PC-3 (cell line): ENCODE results near the gene REPS2. TPM values are rescaled to one million over a fixed set of nuclear protein-coding genes. Genes with fewer than 3 reads are reported as not detected.
A peak's percentile ranks its signal among the peaks of the same experiment; 100 is the strongest.

Experiments
- ATAC-seq: fragments of 200-7000 bp; cut with Tn5 transposase; 2 replicates; pipeline ENCODE4 v1.9.1; 2020; ENCODE audit warnings: mild to moderate bottlenecking, moderate library complexity
- BruUV-seq: library from RNA; stranded (reverse); fragments of 400-500 nt; replicated peaks from 2 replicates; lab custom pipeline; 2021; lab: Mats Ljungman, UMichigan
- CTCF ChIA-PET: fragments of 300-600 bp; sonication (Branson Sonifier 250); formaldehyde crosslinking; loops from one replicate; lab custom pipeline; 2022; ENCODE audit warnings: antibody characterized with exemption; lab: Charles Lee
- POLR2A ChIA-PET: fragments of 300-600 bp; sonication (Branson Sonifier 250); formaldehyde crosslinking; loops from one replicate; lab custom pipeline; 2022; ENCODE audit warnings: antibody characterized with exemption; ENCODE audit not compliant: unreplicated experiment; lab: Charles Lee
- DNase-seq: peaks from one replicate; pipeline ENCODE4 v3.0.0-alpha.2; 2015
- H2AFZ ChIP-seq: fragments of 300-600 bp; sonication (generic); 2 replicates; pipeline ENCODE4 v1.6.0; 2016; ENCODE audit warnings: antibody characterized with exemption, low read length
- H3F3A ChIP-seq: fragments of 300-600 bp; sonication (generic); one replicate; pipeline ENCODE4 v1.6.0; 2017; ENCODE audit warnings: antibody characterized with exemption, low read length, control low read depth, mild to moderate bottlenecking; ENCODE audit not compliant: unreplicated experiment
- H3K27ac ChIP-seq: fragments of 300-600 bp; sonication (generic); 2 replicates; pipeline ENCODE4 v1.5.1; 2016; ENCODE audit warnings: mild to moderate bottlenecking, low read length
- H3K27me3 ChIP-seq: fragments of 300-600 bp; sonication (generic); 2 replicates; pipeline ENCODE4 v1.6.1; 2016; ENCODE audit warnings: low read length, mixed read lengths
- H3K36me3 ChIP-seq: fragments of 300-600 bp; sonication (generic); 2 replicates; pipeline ENCODE4 v1.6.1; 2016; ENCODE audit warnings: low read depth, mixed run types, low read length, mixed read lengths
- H3K4me1 ChIP-seq: fragments of 300-600 bp; sonication (generic); 2 replicates; pipeline ENCODE4 v1.5.1; 2016; ENCODE audit warnings: low read length; ENCODE audit not compliant: insufficient read depth
- H3K4me2 ChIP-seq: fragments of 300-600 bp; sonication (generic); 2 replicates; pipeline ENCODE4 v1.6.0; 2016; ENCODE audit warnings: low read length
- H3K4me3 ChIP-seq: fragments of 300-600 bp; sonication (generic); 2 replicates; pipeline ENCODE4 v1.5.1; 2016; ENCODE audit warnings: mild to moderate bottlenecking, low read length, mixed read lengths
- H3K79me2 ChIP-seq: fragments of 300-600 bp; sonication (generic); 2 replicates; pipeline ENCODE4 v1.6.1; 2017; ENCODE audit warnings: low read length, mixed read lengths
- H3K9ac ChIP-seq: fragments of 300-600 bp; sonication (generic); 2 replicates; pipeline ENCODE4 v1.6.0; 2016; ENCODE audit warnings: mild to moderate bottlenecking, low read length
- H3K9me2 ChIP-seq: fragments of 300-600 bp; sonication (generic); replicated peaks from 2 replicates; pipeline ENCODE4 v1.6.1; 2016; ENCODE audit warnings: mixed run types, low read length, mixed read lengths
- H3K9me3 ChIP-seq: fragments of 300-600 bp; sonication (generic); 2 replicates; pipeline ENCODE4 v1.6.1; 2016; ENCODE audit warnings: low read length, mixed read lengths
- H4K20me1 ChIP-seq: fragments of 300-600 bp; sonication (generic); 2 replicates; pipeline ENCODE4 v1.6.1; 2016; ENCODE audit warnings: low read length, mixed read lengths
- EZH2 ChIP-seq: fragments of 300-600 bp; sonication (generic); IDR thresholded peaks from one replicate; pipeline ENCODE4 v1.6.1; 2017; ENCODE audit warnings: antibody characterized with exemption, mild to moderate bottlenecking, low read length; ENCODE audit not compliant: unreplicated experiment
- EZH2phosphoT487 ChIP-seq: fragments of 300-600 bp; sonication (generic); IDR thresholded peaks from 2 replicates; pipeline ENCODE4 v1.6.1; 2018; ENCODE audit warnings: mild to moderate bottlenecking, antibody characterized with exemption, low read length, borderline replicate concordance
- intact Hi-C: fragments of 100-400 bp; cut with micrococcal nuclease; formaldehyde crosslinking; loops from 2 replicates; pipeline ENCODE4 v1.9.0; 2023
- total RNA-seq: library from RNA; depleted of rRNA; stranded (reverse); fragments of >200 nt; gene quantifications from 2 replicates; pipeline ENCODE4 v1.2.3, GENCODE V29; 2014; rRNA removed
- TF ChIP-seq, protein P1 (sequence below): fragments of 300-600 bp; sonication (generic); conservative IDR thresholded peaks from 2 replicates; pipeline ENCODE4 v1.5.1; 2017; ENCODE audit warnings: antibody characterized with exemption, low read depth, mild to moderate bottlenecking, low read length

The REPS2 gene
- total RNA-seq, 1 experiment from 2014 or later = 6.3 TPM

DNA sequence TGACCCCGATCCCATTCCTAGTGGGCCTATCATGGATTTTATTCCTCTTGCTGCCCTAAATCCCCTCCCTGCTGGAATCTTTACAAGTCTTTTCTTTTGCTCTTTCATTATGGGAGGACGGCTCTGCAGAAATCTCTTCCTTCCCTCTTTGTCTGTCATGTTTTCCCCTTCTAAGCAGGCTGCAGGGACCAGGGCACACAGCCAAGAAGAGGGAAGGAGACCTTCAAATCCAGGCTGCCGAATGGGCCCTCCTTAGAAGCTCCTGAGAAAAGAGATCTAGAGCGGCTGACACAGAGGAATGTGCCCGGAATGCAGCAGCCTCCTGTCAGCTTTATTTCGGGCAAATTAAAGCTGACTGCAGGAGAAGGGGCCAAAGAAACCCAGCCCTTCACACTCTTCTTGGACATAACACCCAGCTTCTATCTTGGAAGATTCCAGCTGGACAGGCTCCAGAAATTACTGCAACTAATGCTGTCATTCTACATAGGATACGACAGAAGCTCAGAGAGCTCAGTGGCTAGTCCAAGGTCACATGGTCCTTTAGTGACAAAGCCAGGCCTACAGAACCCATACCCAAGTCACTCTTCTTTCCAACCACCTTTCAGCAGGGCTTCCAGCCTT, 240.8 kb downstream of the REPS2 start:
- POLR2A ChIA-PET = no interaction called here
- Histone ChIP-seq H3K4me1 (0 out of 2 replicates have a peak, but pooled peaks cover 4% of the 10 kb centered on the region), H3K36me3 (no peaks in the 10 kb centered on the region), H3K27ac (no peak overlapping the region), H3K27me3 (no peaks in the 10 kb centered on the region), H4K20me1 (no peaks in the 10 kb centered on the region), H3F3A (no peaks in the 10 kb centered on the region), H2AFZ (no peak overlapping the region), H3K4me2 (no peak overlapping the region), H3K9me3 (no peaks in the 10 kb centered on the region), H3K9ac (no peak overlapping the region), H3K79me2 (no peaks in the 10 kb centered on the region), H3K4me3 (no peak overlapping the region), H3K9me2 (no peaks in the 10 kb centered on the region)
- intact Hi-C loops = no loop called here
- BruUV-seq = no TSS peak
- no peak for TF ChIP-seq EZH2
- TF ChIP-seq EZH2phosphoT487 = no peak
- TF ChIP-seq, protein P1, sequence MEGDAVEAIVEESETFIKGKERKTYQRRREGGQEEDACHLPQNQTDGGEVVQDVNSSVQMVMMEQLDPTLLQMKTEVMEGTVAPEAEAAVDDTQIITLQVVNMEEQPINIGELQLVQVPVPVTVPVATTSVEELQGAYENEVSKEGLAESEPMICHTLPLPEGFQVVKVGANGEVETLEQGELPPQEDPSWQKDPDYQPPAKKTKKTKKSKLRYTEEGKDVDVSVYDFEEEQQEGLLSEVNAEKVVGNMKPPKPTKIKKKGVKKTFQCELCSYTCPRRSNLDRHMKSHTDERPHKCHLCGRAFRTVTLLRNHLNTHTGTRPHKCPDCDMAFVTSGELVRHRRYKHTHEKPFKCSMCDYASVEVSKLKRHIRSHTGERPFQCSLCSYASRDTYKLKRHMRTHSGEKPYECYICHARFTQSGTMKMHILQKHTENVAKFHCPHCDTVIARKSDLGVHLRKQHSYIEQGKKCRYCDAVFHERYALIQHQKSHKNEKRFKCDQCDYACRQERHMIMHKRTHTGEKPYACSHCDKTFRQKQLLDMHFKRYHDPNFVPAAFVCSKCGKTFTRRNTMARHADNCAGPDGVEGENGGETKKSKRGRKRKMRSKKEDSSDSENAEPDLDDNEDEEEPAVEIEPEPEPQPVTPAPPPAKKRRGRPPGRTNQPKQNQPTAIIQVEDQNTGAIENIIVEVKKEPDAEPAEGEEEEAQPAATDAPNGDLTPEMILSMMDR = no peak
- DNase-seq = no peak
- ATAC-seq = no peak
- CTCF ChIA-PET = no interaction called here

DNA sequence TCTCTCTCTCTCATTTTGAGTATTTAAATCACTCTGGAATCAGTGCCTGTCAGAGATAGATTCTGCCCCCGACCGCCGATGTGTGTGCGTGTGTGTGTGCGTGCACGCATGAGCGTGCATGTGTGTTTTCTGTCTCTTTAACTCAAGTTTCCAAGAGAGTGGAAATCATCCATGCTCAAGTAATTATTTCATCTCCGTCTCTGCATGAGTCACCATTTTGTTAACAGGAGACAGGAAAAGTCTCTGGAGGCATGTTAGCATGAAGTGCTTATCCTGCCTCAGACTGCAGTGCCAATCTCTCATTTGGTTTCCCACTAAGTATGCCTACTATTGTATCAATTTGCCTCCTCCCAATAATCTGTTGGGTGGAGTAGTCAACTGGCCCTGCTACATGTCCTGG, 245.6 kb downstream of the REPS2 start:
- intact Hi-C loops = no loop called here
- Histone ChIP-seq H3K4me3 (no peak overlapping the region), H3F3A (no peaks in the 10 kb centered on the region), H3K79me2 (no peaks in the 10 kb centered on the region), H3K9me3 (no peaks in the 10 kb centered on the region), H3K4me1 (0 out of 2 replicates have a peak, but pooled peaks cover 6% of the 10 kb centered on the region), H2AFZ (no peak overlapping the region), H3K9ac (no peak overlapping the region), H4K20me1 (no peaks in the 10 kb centered on the region), H3K9me2 (no peaks in the 10 kb centered on the region), H3K27ac (no peak overlapping the region), H3K36me3 (no peaks in the 10 kb centered on the region), H3K4me2 (no peak overlapping the region), H3K27me3 (no peaks in the 10 kb centered on the region)
- no peak for TF ChIP-seq EZH2
- TF ChIP-seq EZH2phosphoT487 = no peak
- TF ChIP-seq, protein P1 = no peak
- ATAC-seq = peak; percentile 57
- BruUV-seq = no TSS peak
- DNase-seq = peak; percentile 43
- CTCF ChIA-PET = no interaction called here
- POLR2A ChIA-PET = no interaction called here

Other genes with a start within 250 kb of the REPS2 start
- 16.1 and 25.0 TPM in 2 replicates for gene CTPS2, start 234.0 kb upstream of the REPS2 start, total RNA-seq
- 51.9 and 55.3 TPM in 2 replicates for gene SYAP1, start 227.0 kb upstream of the REPS2 start, total RNA-seq
- 17.1 and 18.9 TPM in 2 replicates for gene TXLNG, start 160.2 kb upstream of the REPS2 start, total RNA-seq
- gene RBBP7, start 76.3 kb upstream of the REPS2 start, total RNA-seq = 153 and 155 TPM in 2 replicates